Lung (tissue), 12 donors: ENCODE data around the gene LGR4. TPM values are rescaled to one million over a fixed set of nuclear protein-coding genes. Genes with fewer than 3 reads are reported as not detected.
A peak's percentile ranks its signal among the peaks of the same experiment; 100 is the strongest.

Source experiments
- ATAC-seq: fragments of 200-7000 bp; cut with Tn5 transposase; one replicate; pipeline ENCODE4 v1.9.1; 2020; ENCODE audit warnings: moderate number of reproducible peaks; ENCODE audit not compliant: insufficient read depth, low FRiP score
- DNase-seq, 3 donors: peaks; one replicate each; pipeline ENCODE4 v3.0.0-alpha.2; 2013 to 2017
- H3K27ac ChIP-seq, 2 donors: one replicate each; pipeline ENCODE4 v1.5.1; 2013; ENCODE audit warnings: mild to moderate bottlenecking in 2 of 2, moderate library complexity in 2 of 2, control low read depth in 1 of 2, inconsistent platforms in 1 of 2, low read depth in 1 of 2, low read length in 1 of 2
- H3K27me3 ChIP-seq, 3 donors: one replicate each; pipeline ENCODE4 v1.5.1; 2013; ENCODE audit warnings: low read length in 2 of 3; ENCODE audit not compliant: control insufficient read depth in 3 of 3, insufficient read depth in 3 of 3
- H3K36me3 ChIP-seq, 4 donors: one replicate each; pipeline ENCODE4 v1.5.1; 2013; ENCODE audit warnings: low read length in 4 of 4, mild to moderate bottlenecking in 1 of 4, moderate library complexity in 1 of 4; ENCODE audit not compliant: control insufficient read depth in 4 of 4, insufficient read depth in 4 of 4
- H3K4me1 ChIP-seq, 5 donors: one replicate each; pipeline ENCODE4 v1.5.1; 2013; ENCODE audit warnings: low read length in 5 of 5, mild to moderate bottlenecking in 2 of 5, moderate library complexity in 1 of 5; ENCODE audit not compliant: control insufficient read depth in 5 of 5, insufficient read depth in 5 of 5
- H3K4me3 ChIP-seq: one replicate; pipeline ENCODE4 v1.5.1; 2013; ENCODE audit warnings: mild to moderate bottlenecking, control low read depth, moderate library complexity
- H3K9ac ChIP-seq, 2 donors: one replicate each; pipeline ENCODE4 v1.5.1; 2013; ENCODE audit warnings: low read length in 2 of 2, control low read depth in 1 of 2; ENCODE audit not compliant: insufficient read depth in 1 of 2
- H3K9me3 ChIP-seq, 4 donors: one replicate each; pipeline ENCODE4 v1.5.1; 2013; ENCODE audit warnings: low read length in 3 of 4, mild to moderate bottlenecking in 1 of 4, moderate library complexity in 1 of 4; ENCODE audit not compliant: control insufficient read depth in 4 of 4, insufficient read depth in 3 of 4
- CTCF ChIP-seq: IDR thresholded peaks from 2 replicates; pipeline ENCODE4 v1.5.1; 2012; ENCODE audit warnings: mild to moderate bottlenecking; ENCODE audit errors: control extremely low read depth, extremely low read depth
- WGBS, 2 donors: extraction: QIAGEN DNeasy Blood & Tissue Kit; methylation state at CpG; one replicate each; pipeline ENCODE4 v1.1.7; 2013; 5-methylcytosine and 5-hydroxymethylcytosine counted together
- polyA plus RNA-seq, 2 donors: library from polyadenylated mRNA; stranded (reverse); fragments of 200-250 nt; gene quantifications; one replicate each; pipeline ENCODE4 v1.2.1, GENCODE V29; 2013
- total RNA-seq, 2 donors: library from RNA; depleted of rRNA in 1 of 2; stranded (reverse); fragments of >200 nt in 1 of 2; gene quantifications; one replicate each; pipeline ENCODE4 v1.2.1, GENCODE V29; 2014 to 2021
- donor health status: control.
- donor health status: control.
- donor health status: Bipolar disorder and iron deficiency.
- donor health status: healthy.
- donor health status: DM: yes; HTN: yes; CAD: no.

Gene LGR4
- total and polyA plus RNA-seq, 4 donors, result 2.2 to 29.2 (median 3.7) TPM

DNA sequence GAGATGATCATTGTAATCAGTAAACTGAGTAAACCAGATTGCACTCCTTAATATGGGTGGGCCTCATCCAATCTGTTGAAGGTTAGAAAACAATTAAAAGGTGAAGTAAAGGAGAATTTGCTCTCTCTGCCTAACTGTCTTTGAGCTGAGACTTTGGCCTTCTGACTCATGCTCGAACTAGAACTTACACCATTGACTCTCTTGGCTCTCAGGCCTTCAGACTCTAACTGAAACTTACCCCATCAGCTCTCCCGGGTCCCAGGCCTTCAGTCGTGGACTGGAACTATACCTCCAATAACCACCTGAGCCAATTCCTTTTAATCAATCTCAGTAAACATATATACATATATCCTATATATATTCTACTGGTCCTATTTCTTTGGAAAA lies 34.0 kb downstream of the LGR4 start:
- DNase-seq (no peak), ATAC-seq (no peak)
- Histone ChIP-seq H3K9ac (no peak overlapping the region), H3K27me3 (peaks cover 0 to 13% (median 0%) of the 10 kb centered on the region in 3 donors), H3K9me3 (no peaks in the 10 kb centered on the region), H3K4me1 (peaks cover 0 to 18% (median 7%) of the 10 kb centered on the region in 5 donors), H3K4me3 (no peak overlapping the region), H3K36me3 (no peaks in the 10 kb centered on the region), H3K27ac (no peak overlapping the region)
- WGBS, 2 donors, result 91 to 95% methylated on average over 3 of the region's 3 CpGs
- TF ChIP-seq CTCF, result no peak

DNA sequence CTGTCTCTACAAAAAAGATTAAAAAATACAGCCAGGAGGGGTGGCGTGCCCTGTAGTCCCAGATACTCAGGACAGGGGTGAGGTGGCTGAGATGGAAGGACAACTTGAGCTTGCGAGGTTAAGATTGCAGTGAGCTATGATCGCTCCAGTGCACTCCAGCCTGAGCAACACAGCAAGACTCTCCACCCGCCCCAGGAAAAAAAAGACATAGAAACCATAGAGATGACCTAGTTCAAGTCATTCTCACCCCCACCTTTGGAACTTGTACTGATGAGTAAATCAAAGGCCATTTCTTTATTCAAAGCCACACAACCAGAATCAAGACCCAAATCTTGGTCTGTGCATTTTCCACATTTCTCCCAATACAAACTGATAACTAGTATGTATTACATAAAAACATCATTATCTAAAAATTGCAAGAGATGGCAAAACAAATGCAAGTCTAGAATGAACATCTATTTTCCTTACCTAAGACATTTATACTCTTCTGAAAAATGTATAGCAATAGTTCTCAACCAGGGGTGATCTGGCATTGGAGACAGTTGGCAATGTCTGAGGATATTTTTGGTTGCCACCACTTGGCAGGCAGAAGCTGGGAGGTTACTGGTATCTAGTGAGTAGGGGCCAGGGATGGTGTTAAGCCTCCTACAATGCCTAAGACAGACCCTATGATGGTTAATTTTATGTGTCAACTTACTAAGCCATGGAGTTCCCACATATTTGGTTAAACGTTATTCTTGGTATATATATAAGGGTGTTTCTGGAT lies 34.6 kb downstream of the LGR4 start:
- Histone ChIP-seq H3K9me3 (no peaks in the 10 kb centered on the region), H3K36me3 (no peaks in the 10 kb centered on the region), H3K4me3 (no peak overlapping the region), H3K27ac (no peak overlapping the region), H3K4me1 (peaks cover 0 to 18% (median 7%) of the 10 kb centered on the region in 5 donors), H3K27me3 (peaks cover 0 to 10% (median 0%) of the 10 kb centered on the region in 3 donors), H3K9ac (no peak overlapping the region)
- WGBS, 2 donors, result 88% methylated on average over 5 of the region's 5 CpGs
- no peak for TF ChIP-seq CTCF
- ATAC-seq (no peak), DNase-seq (no peak)

DNA sequence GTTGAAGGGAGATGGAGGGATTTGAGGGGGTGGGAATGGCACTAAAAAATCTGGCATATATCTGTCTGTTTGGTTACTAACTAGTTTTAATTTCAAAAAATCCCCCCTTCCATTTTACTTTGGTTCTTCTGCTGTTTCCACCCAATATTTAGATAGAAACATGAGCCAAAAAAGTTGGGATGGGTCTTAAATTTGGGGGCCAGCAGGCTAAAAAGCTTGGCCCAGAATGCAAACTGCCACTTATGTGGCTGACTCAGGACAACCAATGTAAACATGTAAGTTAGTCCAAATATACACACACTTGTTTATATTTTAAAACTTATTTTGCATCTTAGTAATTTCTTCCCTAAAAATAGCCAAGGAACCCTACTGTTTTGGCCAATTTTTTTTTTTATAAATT lies 35.7 kb downstream of the LGR4 start:
- peak in 2 of 3 donors; percentile 70 to 77 for DNase-seq
- Histone ChIP-seq H3K9ac (no peak overlapping the region), H3K27me3 (peaks cover 0 to 9% (median 0%) of the 10 kb centered on the region in 3 donors), H3K4me1 (peaks cover 0 to 18% (median 7%) of the 10 kb centered on the region in 5 donors), H3K9me3 (no peaks in the 10 kb centered on the region), H3K36me3 (no peaks in the 10 kb centered on the region), H3K4me3 (no peak overlapping the region), H3K27ac (no peak overlapping the region)
- ATAC-seq, result no peak
- no peak for TF ChIP-seq CTCF
